ENCODE measurements around the gene EID2. TPM values are rescaled to one million over a fixed set of nuclear protein-coding genes. Genes with fewer than 3 reads are reported as not detected.

Gene EID2
- total RNA-seq, 6 experiments from 2014 or later, result 4.3 to 7.6 (median 5.4) TPM

- no peaks in the 10 kb centered on the region for H3K9me3 ChIP-seq
- H3K4me3 ChIP-seq, result no peak overlapping the region
- no peak overlapping the region for H3K27ac ChIP-seq
- ATAC-seq, result no peak
- TF ChIP-seq CTCF (IDR thresholded peaks at IDR 0.05), result no peak
- no peak for TF ChIP-seq POLR2A (IDR thresholded peaks at IDR 0.05)
- no peaks in the 10 kb centered on the region for H3K36me3 ChIP-seq
- intact Hi-C loops (cut with DNase I), result loop anchor here (5.0 to 10.0 kb wide), 2 partner anchors 114 to 122 kb away; no protein-coding TSS in a partner anchor
- DNase-seq, result no peak
- H3K27me3 ChIP-seq, result no peaks in the 10 kb centered on the region
- H3K4me1 ChIP-seq, result peaks cover 0 to 3% (median 0%) of the 10 kb centered on the region in 4 donors
- 17% methylated on average over 1 of the region's 7 CpGs for WGBS (ENCODE audit: insufficient coverage, low coverage, low lambda C conversion rate, missing lambda C conversion rate)
Measured at GRCh38 chr19:39553082-39553652, 13.2 kb upstream of the EID2 start.

- Histone ChIP-seq H3K27me3 (no peaks in the 10 kb centered on the region), H3K36me3 (no peaks in the 10 kb centered on the region), H3K4me1 (no peaks in the 10 kb centered on the region), H3K9me3 (no peaks in the 10 kb centered on the region), H3K4me3 (no peak overlapping the region), H3K27ac (no peak overlapping the region)
- DNase-seq, result no peak
- TF ChIP-seq POLR2A (IDR thresholded peaks at IDR 0.05) (no peak), CTCF (IDR thresholded peaks at IDR 0.05) (no peak)
- intact Hi-C loops (cut with DNase I), result loop anchor here (5.0 to 10.0 kb wide), 2 partner anchors 117 to 125 kb away; no protein-coding TSS in a partner anchor
- 79% methylated on average over 5 of the region's 5 CpGs for WGBS (ENCODE audit: insufficient coverage, low coverage, low lambda C conversion rate, missing lambda C conversion rate)
- ATAC-seq, result no peak
Measured at GRCh38 chr19:39550197-39550596, 10.2 kb upstream of the EID2 start.

- Histone ChIP-seq H3K27me3 (no peaks in the 10 kb centered on the region), H3K4me3 (no peak overlapping the region), H3K4me1 (no peaks in the 10 kb centered on the region), H3K36me3 (no peaks in the 10 kb centered on the region), H3K9me3 (no peaks in the 10 kb centered on the region), H3K27ac (no peak overlapping the region)
- DNase-seq (no peak), ATAC-seq (no peak)
- no peak for TF ChIP-seq POLR2A (IDR thresholded peaks at IDR 0.05)
- 20% methylated on average over 5 of the region's 8 CpGs for WGBS (ENCODE audit: insufficient coverage, low coverage, low lambda C conversion rate, missing lambda C conversion rate)
- intact Hi-C loops (cut with DNase I), result no loop called here
Measured at GRCh38 chr19:39546599-39546998, 6.6 kb upstream of the EID2 start.

- no peak for DNase-seq
- 38% methylated on average over 1 of the region's 1 CpG for WGBS (ENCODE audit: insufficient coverage, low coverage, low lambda C conversion rate, missing lambda C conversion rate)
- intact Hi-C loops (cut with DNase I), result no loop called here
- Histone ChIP-seq H3K4me1 (peaks cover 0 to 4% (median 1%) of the 10 kb centered on the region in 4 donors), H3K4me3 (no peak overlapping the region), H3K27ac (no peak overlapping the region), H3K9me3 (no peaks in the 10 kb centered on the region), H3K36me3 (no peaks in the 10 kb centered on the region), H3K27me3 (no peaks in the 10 kb centered on the region)
- no peak for ATAC-seq
- TF ChIP-seq POLR2A (IDR thresholded peaks at IDR 0.05) (no peak), CTCF (IDR thresholded peaks at IDR 0.05) (no peak)
Measured at GRCh38 chr19:39544911-39545310, 5.0 kb upstream of the EID2 start.

- intact Hi-C loops (cut with DNase I), result no loop called here
- Histone ChIP-seq H3K27ac (no peak overlapping the region), H3K36me3 (no peaks in the 10 kb centered on the region), H3K4me3 (no peak overlapping the region), H3K4me1 (peaks cover 0 to 4% (median 1%) of the 10 kb centered on the region in 4 donors), H3K9me3 (no peaks in the 10 kb centered on the region), H3K27me3 (no peaks in the 10 kb centered on the region)
- 75% methylated on average over 7 of the region's 7 CpGs for WGBS (ENCODE audit: insufficient coverage, low coverage, low lambda C conversion rate, missing lambda C conversion rate)
- no peak for ATAC-seq
- DNase-seq, result no peak
- TF ChIP-seq CTCF (IDR thresholded peaks at IDR 0.05) (no peak), POLR2A (IDR thresholded peaks at IDR 0.05) (no peak)
Measured at GRCh38 chr19:39544226-39544903, 4.4 kb upstream of the EID2 start.
